GM18861 (cell line): ENCODE measurements around the gene GYS2.
"Not testable (repeated sequence)": the region's sequence is repeated elsewhere in the genome, so short reads cannot be mapped to it uniquely, and the experiment has no call there.

Source experiments
- ATAC-seq: cut with Tn5 transposase; IDR thresholded peaks from one replicate; pipeline ENCODE4 v1.9.1; 2021; ENCODE audit not compliant: unreplicated experiment

The GYS2 gene

GRCh38 chr12:21604245-21605101 is at the start of gene GYS2:
TSS of gene GYS2 (minus strand) at chr12:21604847. CDS start at chr12:21604592, 255 bp downstream.
- no peak for ATAC-seq

- ATAC-seq = no peak
Measured at GRCh38 chr12:21651821-21652220, 47.2 kb upstream of the GYS2 start.

GRCh38 chr12:21650997-21651396 is 46.4 kb upstream of the GYS2 start:
- ATAC-seq = no peak

GRCh38 chr12:21649034-21649433 is 44.4 kb upstream of the GYS2 start:
- ATAC-seq = no peak

- no peak for ATAC-seq
Measured at GRCh38 chr12:21648378-21648777, 43.7 kb upstream of the GYS2 start.

- no peak for ATAC-seq
Measured at GRCh38 chr12:21647179-21647578, 42.5 kb upstream of the GYS2 start.

- not testable (repeated sequence) for ATAC-seq
Measured at GRCh38 chr12:21645041-21645500, 40.4 kb upstream of the GYS2 start.

GRCh38 chr12:21644516-21644915 is 39.9 kb upstream of the GYS2 start:
- no peak for ATAC-seq

GRCh38 chr12:21643758-21644157 is 39.1 kb upstream of the GYS2 start:
- ATAC-seq = no peak

- ATAC-seq = no peak
Measured at GRCh38 chr12:21642707-21643389, 38.2 kb upstream of the GYS2 start.

- ATAC-seq = no peak
Measured at GRCh38 chr12:21638054-21638891, 33.6 kb upstream of the GYS2 start.

- ATAC-seq = no peak
Measured at GRCh38 chr12:21634245-21634644, 29.6 kb upstream of the GYS2 start.

- ATAC-seq = no peak
Measured at GRCh38 chr12:21631367-21631766, 26.7 kb upstream of the GYS2 start.

- ATAC-seq = no peak
Measured at GRCh38 chr12:21627924-21628323, 23.3 kb upstream of the GYS2 start.

GRCh38 chr12:21618566-21618965 is 13.9 kb upstream of the GYS2 start:
- ATAC-seq = no peak

- no peak for ATAC-seq
Measured at GRCh38 chr12:21617030-21617429, 12.4 kb upstream of the GYS2 start.

GRCh38 chr12:21615431-21615830 is 10.8 kb upstream of the GYS2 start:
- no peak for ATAC-seq

GRCh38 chr12:21614506-21614905 is 9.9 kb upstream of the GYS2 start:
- no peak for ATAC-seq

GRCh38 chr12:21613931-21614330 is 9.3 kb upstream of the GYS2 start:
- ATAC-seq = no peak

GRCh38 chr12:21608196-21608595 is 3.5 kb upstream of the GYS2 start:
- no peak for ATAC-seq

GRCh38 chr12:21607701-21608100 is 3.1 kb upstream of the GYS2 start:
- ATAC-seq = no peak
